SK-MEL-5 (cell line): ENCODE data around the gene SLC6A13. TPM values are rescaled to one million over a fixed set of nuclear protein-coding genes. Genes with fewer than 3 reads are reported as not detected.
"Not testable (repeated sequence)": the region's sequence is repeated elsewhere in the genome, so short reads cannot be mapped to it uniquely, and the experiment has no call there.

ENCODE experiments used
- DNase-seq: peaks from one replicate; pipeline ENCODE4 v3.0.0-alpha.2; 2016; ENCODE audit warnings: low read depth, low spot score
- in situ Hi-C: cut with HindIII; loops from 2 replicates; pipeline ENCODE4 v1.10.0; 2016; ENCODE audit warnings: low sequenced_read_pairs, high pct_unique_total_duplicates, low pct_unique_long_range_greater_than_20kb
- polyA plus RNA-seq, 2 experiments: library from polyadenylated mRNA; depleted of rRNA; stranded (reverse); fragments of >200 nt; gene quantifications; 2 replicates each; pipeline ENCODE4 v1.2.3, GENCODE V29; 2015
- total RNA-seq: library from RNA; depleted of rRNA; stranded (reverse); fragments of >200 nt; shearing (Covaris generic); gene quantifications from 2 replicates; pipeline ENCODE4 v1.2.3, GENCODE V29; 2014; rRNA removed

The SLC6A13 gene
- total RNA-seq = 0.08 TPM in 1 of 2 replicates, not detected in the other
- not detected in 2 replicates for polyA plus RNA-seq (2015; cell fraction: cytosol; rRNA removed)
- 0.93 and 1.5 TPM in 2 replicates for polyA plus RNA-seq (2015; cell fraction: nucleus; rRNA removed)

- in situ Hi-C loops = no loop called here
- DNase-seq = no peak
Measured at GRCh38 chr12:262817-263216, at the start of gene SLC6A13. SLC6A13 (minus strand) TSS chr12:262836; CDS start chr12:260052, 2,784 bp downstream.

DNA sequence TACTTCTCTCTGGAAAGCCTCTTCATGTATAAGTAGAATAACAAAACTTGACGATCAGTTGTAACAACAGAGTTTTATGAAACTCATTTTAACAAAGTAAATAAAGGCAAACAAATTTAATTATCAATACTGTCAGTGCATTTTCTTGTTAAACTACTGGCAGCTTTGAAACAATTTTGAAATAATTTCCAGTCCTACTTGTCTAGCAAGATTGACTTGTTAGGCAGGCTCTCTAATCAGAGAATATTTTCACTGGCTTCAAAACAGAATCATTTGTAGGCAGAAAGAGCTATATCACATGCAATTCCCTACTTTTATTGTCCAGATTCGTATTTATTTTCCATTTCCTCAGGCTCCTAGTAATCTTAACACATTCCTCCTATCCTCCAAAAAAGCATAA, 45.9 kb upstream of the SLC6A13 start:
- no peak for DNase-seq
- in situ Hi-C loops = no loop called here

DNA sequence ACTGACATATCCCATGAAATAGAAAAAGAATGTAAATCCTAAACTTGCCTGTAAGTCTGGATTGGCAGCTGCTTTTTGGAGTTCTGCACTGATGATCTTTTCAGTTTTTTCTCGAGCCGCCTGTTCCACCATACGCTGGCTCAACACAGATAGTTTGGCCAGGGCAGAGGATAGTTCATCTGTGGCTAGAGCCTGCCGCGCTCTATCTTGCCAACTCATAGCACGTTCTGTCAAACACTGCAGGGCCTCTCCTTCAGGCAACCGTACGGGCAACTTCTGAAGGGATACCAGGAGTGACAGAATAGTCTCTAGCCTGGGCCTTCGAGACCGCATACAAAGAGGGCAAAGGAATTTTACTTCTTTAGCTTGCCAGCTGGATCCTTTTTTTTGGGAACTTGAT, 44.8 kb upstream of the SLC6A13 start:
- no peak for DNase-seq
- in situ Hi-C loops = no loop called here

DNA sequence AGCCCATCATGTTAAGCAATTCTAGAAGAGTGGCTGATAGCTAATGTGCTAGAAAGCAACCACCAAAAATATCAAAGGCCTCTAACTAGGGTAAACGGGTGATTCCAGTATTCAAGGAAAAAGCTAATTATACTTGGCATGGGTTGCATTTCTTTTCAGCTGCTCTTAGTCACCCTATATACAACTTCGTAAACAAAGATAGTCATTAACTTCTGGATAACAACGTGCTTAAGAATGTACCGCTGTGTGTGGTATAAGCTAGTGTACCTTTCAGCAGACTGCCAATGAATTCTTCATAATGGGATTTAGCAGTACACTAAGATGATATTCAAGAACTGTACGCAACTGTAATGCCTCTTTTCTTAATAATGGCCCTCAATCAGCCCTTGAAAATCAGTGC, 42.2 kb upstream of the SLC6A13 start:
- in situ Hi-C loops = no loop called here
- no peak for DNase-seq

DNA sequence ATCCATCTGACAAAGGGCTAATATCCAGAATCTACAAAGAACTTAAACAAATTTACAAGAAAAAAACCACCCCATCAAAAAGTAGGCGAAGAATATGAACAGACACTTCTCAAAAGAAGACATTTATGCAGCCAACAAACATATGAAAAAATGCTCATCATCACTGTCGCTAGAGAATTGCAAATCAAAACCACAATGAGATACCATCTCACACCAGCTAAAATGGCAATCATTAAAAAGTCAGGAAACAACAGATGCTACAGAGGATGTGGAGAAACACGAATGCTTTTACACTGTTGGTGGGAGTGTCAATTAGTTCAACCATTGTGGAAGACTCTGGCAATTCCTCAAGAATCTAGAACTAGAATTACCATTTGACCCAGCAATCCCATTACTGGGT, 40.1 kb upstream of the SLC6A13 start:
- DNase-seq, in situ Hi-C loops: not testable (repeated sequence)

DNA sequence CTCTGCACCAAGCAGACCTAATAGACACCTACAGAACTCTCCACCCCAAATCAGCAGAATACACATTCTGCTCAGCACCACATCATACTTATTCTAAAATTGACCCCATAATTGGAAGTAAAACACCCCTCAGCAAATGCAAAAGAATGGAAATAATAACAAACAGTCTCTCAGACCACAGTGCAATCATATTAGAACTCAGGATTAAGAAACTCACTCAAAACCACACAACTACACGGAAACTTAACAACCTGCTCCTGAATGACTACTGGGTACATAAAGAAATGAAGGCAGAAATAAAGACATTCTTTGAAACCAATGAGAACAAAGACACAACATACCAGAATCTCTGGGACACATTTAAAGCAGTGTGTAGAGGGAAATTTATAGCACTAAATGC, 37.5 kb upstream of the SLC6A13 start:
- in situ Hi-C loops, DNase-seq: not testable (repeated sequence)

GRCh38 chr12:299511-299910, 36.9 kb upstream of the SLC6A13 start:
- in situ Hi-C loops, DNase-seq: not testable (repeated sequence)

DNA sequence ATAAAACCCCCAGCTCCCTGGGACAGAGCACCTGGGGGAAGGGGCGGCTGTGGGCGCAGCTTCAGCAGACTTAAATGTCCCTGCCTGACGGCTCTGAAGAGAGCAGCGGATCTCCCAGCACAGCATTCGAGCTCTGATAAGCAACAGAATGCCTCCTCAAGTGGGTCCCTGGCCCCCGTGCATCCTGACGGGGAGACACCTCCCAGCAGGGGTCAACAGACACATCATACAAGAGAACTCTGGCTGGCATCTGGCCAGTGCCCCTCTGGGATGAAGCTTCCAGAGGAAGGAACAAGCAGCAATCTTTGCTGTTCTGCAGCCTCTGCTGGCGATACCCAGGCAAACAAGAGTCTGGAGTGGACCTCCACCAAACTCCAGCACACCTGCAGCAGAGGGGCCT, 35.4 kb upstream of the SLC6A13 start:
- DNase-seq, in situ Hi-C loops: not testable (repeated sequence)

GRCh38 chr12:295132-295531, 32.5 kb upstream of the SLC6A13 start:
- in situ Hi-C loops = no loop called here

GRCh38 chr12:293199-293598, 30.6 kb upstream of the SLC6A13 start:
- no peak for DNase-seq
- in situ Hi-C loops = no loop called here

More at GRCh38 chr12:295132-295531, 32.5 kb upstream of the SLC6A13 start:
- no peak for DNase-seq

GRCh38 chr12:292186-292585, 29.6 kb upstream of the SLC6A13 start:
- no peak for DNase-seq
- in situ Hi-C loops = no loop called here

- in situ Hi-C loops = no loop called here
- no peak for DNase-seq
Measured at GRCh38 chr12:291153-291723, 28.6 kb upstream of the SLC6A13 start.

DNA sequence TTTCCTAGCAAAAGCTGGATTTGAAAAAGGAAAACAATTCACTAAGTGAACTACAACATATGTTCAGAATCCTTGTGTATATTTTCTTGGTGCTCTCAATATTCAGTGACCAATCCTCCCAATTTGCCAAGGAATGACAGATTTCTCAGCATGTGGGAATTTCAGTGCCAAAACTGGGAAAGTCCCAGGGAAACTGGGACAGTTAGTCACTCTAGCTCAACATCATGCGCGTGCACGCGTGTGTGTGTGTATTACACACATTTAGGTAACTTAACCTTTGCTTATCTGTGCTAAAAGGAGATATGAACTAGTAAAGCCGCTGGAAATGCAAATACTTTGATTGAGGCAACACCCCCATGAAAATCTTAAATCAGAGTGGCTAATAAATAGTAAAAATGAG, 26.1 kb upstream of the SLC6A13 start:
- no peak for DNase-seq
- in situ Hi-C loops = no loop called here

GRCh38 chr12:286531-287300, 24.1 kb upstream of the SLC6A13 start:
- DNase-seq = no peak
- in situ Hi-C loops = no loop called here

DNA sequence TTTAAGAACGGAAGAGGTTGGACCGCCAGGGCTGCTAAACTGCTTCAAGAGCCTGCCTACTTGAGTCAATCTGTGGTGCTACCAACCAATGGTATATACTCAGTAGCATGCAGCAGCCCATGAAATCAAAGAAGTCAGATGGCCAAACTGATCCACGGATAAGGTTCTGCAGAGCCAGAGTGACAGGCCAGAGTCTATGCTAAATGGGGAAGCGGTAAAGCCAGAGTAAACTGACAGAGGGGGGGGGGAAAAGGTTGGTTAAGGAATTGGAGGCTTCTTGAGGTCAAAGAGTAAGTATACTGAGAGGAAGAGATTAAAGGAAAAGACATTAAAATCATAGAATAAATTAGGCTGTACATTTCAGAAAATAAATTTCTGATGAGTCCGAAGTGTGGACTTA, 15.4 kb upstream of the SLC6A13 start:
- in situ Hi-C loops = no loop called here

DNA sequence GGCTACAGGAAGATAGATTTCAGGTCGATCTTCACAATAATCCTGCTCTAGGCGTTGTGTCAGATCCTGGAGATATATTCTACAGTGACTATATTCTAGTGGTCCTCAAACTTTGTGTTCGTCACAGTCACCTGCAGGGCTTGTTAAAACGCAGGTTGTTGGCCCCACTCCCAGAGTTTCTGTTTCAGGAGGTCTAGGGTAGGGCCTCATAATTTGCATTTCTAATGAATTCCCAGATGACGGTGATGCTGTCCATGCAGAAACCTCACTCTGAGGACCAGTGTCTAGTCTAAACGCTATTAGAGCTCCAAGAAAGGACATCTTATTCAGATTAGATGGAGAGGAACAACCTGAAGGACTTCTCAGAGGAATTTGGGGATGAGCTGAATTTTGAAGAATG, 13.2 kb upstream of the SLC6A13 start:
- DNase-seq = no peak
- in situ Hi-C loops = no loop called here

More for the DNA sequence above, 15.4 kb upstream of the SLC6A13 start:
- DNase-seq = no peak

DNA sequence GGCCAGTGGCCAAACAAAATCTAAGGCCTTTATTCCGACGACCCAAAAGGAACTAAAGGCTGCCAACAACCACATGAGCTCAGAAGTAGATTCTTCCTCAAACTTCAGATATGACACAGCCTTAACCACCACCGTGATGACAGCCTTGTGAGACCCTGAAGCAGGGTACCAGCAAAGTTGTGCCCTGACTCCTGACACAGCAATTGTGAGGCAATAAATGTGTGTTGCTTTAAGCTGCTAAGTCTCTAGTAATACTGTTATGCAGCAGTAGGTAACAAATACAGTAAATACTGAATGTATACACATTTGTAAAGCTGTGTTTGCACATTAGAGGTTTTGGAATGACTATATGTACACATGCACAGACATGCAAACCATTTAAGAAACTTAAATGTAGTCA, 10.7 kb upstream of the SLC6A13 start:
- in situ Hi-C loops = no loop called here
- DNase-seq = no peak

GRCh38 chr12:272942-273341, 10.3 kb upstream of the SLC6A13 start:
- in situ Hi-C loops = no loop called here
- no peak for DNase-seq

GRCh38 chr12:271161-271560, 8.5 kb upstream of the SLC6A13 start:
- in situ Hi-C loops = no loop called here
- no peak for DNase-seq
